HuH-7.5 (cell line): ENCODE results near the gene AGTPBP1.
"Not testable (repeated sequence)": the region's sequence is repeated elsewhere in the genome, so short reads cannot be mapped to it uniquely, and the experiment has no call there.

Source experiments
- DNase-seq: peaks from one replicate; pipeline ENCODE4 v3.0.0; 2011; ENCODE audit warnings: low spot score

AGTPBP1 gene

DNA sequence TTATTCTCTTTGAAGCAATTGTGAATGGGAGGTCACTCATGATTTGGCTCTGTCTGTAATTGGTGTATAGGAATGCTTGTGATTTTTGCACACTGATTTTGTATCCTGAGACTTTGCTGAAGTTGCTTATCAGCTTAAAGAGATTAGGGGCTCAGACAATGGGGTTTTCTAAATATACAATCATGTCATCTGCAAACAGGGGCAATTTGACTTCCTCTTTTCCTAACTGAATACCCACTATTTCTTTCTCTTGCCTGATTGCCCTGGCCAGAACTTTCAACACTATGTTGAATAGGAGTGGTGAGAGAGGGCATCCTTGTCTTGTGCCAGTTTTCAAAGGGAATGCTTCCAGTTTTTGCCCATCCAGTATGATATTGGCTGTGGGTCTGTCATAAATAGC, 22.3 kb downstream of the AGTPBP1 start:
- DNase-seq: not testable (repeated sequence)

DNA sequence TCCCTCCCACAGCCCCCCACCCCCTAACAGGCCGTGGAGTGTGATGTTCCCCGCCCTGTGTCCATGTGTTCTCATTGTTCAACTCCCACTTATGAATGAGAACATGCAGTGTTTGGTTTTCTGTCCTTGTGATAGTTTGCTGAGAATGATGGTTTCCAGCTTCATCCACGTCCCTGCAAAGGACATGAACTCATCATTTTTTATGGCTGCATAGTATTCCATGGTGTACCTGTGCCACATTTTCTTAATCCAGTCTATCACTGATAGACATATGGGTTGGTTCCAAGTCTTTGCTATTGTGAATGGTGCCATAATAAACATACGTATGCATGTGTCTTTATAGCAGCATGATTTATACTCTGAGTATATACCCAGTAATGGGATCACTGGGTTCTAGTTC, 23.9 kb downstream of the AGTPBP1 start:
- DNase-seq: not testable (repeated sequence)

DNA sequence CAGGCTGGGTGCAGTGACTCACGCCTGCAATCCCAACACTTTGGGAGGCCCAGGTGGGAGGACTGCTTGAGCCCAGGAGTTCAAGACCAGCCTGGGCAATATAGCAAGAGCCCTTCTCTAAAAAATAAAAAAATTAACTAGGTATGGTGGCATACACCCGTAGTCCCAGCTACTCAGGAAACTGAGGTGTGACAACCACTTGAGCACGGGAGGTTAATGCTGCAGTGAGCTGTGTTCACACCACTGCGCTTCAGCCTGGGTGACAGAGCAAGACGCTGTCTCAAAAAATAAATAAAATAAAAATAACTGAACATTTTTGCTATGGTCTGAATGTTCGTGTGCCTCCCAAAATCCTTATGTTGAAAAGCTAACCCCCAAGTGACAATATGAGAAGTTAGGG, 24.5 kb downstream of the AGTPBP1 start:
- no peak for DNase-seq

DNA sequence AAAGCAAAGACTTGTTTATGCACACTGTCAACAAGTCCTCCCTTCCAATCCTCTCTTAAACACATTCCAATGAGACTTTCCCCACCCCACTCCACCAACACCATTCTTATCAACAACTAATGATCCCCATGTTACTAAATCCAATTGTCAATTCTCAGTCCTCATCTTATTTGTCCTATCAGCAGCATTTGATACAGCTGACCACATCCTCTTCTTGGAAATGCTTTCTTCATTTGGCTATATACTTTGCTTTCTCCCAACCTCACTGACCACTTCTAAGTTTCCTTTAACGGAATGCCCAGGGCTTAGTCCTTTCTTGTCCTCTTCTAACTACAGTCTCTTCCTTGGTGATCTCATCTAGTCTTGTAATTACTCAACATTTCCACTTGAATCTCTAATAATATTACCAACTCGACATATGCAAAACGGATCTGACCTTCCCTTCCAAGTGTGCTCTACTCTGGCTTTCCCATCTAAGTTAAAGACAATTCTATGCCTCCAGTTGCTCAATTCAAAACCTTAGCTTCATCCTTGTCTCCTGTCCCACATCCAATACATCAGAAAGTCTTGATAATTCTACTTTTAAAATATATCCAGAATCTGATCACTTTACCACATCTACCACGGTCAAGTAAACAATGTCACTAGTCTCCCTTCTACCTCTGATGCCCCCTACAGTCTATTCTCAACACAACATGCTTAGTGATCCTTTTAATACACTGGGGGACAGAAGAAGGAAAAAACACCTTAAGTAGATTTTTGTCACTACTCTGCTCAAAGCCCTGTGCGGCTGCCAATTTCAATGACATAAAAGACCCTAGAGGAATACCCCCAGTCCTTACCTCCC, 25.5 kb downstream of the AGTPBP1 start:
- no peak for DNase-seq

DNA sequence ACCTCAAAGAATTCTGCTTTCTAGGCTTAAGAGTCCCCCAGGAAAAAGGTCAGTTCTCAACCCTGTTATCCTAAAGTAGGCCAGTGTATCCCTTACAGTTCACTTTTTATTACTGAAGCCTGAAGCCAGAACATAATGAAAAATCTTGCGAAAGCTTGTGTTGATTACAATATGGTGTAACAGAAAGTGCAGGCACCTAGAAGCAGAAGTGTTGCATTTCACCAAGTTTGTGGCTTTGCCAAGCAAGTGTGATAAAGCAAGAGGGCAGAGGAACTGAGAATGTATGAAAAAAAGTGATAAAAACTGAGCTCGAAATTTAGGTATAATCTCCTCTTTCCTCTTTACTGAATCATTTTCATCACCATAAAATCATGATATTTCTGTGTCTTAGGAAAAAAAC, 26.2 kb downstream of the AGTPBP1 start:
- no peak for DNase-seq

DNA sequence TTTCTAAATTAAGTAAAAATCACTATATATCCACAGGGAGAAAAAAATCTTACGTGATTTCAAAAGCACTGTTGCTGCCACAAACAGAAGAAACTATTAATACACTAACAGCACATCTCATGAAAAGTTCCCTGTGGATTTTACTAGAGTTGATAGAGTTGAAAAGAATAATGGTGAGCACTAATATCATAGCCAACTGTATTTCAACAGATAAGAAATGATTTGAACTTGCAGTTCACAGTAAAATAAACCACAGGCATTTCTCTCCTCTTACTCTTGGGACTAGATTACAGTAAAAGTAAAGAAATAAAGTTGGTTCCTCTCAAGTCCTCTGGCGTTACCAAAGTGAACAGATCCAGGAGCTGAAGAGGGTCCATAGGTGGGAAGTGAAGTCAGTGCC, 27.9 kb downstream of the AGTPBP1 start:
- no peak for DNase-seq

DNA sequence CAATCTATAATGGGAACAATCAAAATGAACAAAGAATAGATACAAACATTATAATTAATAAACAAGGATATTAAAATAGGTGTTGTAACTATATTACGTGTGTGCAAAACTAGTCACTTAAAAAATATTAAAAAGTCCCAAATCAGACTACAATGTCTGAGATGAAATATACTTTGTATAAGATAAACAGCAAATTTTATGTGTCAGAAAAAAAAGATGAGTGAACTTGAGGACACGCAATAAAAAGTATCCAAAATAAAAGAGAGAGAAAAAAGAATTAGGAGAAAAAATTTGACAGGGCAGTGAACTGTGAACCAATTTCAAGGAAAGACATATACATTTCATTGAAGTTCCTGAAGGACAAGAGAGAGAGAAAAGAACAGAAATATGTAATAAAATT, 37.0 kb downstream of the AGTPBP1 start:
- no peak for DNase-seq

DNA sequence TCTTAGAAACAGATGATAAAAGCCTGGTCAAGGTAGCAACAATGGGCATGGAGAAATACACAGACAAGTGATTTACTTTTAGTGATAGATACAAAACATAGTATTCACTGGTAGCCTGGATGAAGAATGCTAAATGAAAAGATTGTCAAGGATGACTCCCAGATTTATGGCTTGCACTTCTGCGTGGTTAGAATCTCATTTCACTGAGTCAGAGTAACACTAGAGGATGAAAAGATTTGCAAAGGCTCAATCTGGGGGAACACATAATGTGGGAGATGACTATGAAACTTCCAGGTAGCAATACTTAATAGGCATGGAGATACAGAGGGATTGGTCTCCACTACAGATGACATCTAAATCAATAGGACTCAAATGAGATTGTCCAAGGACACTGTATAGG, 38.4 kb downstream of the AGTPBP1 start:
- no peak for DNase-seq

DNA sequence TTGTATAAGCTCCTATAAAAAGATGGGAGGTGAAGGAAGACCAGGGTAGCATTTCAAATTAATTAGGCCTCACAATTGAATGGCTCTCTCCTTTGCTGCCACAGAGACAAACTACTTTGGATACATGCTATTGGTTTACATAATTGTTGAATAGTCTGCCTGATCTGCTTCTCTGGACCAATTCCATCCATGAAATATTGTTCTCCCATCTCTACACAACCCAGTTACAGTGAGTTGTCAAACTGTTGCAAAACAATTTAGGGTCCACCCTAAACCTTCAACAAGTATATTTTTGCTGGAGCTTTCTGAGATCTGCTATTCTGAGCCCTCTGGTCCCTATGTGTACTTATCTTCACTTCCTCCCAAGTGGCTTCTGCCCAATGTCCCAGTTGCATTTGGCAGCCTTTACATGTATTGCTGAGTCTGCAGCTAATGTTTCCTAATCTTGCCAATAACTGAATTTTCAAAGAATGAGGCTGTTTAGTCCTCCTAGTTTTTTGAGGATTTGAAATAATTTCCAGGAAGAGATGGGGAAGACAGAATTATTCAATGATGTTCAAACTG, 38.9 kb downstream of the AGTPBP1 start:
- DNase-seq: no peak

DNA sequence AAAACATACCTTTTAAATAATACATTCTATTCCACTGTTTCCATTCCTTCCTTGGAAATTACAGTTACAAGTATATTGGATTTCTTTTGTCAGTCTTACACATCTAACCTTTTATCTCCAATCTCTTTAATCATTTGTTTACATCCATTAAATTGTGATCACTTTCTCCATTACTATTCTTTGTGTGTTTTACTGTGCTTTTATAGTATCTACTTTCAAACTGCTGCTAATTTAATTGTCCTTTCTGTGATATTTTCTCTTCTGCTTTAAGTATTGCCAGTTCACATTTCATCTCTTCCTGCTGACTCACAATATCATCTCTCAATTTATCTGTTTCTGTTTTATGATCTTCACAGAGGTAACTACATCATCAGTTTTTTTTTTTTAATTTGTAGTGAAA, 39.6 kb downstream of the AGTPBP1 start:
- no peak for DNase-seq

DNA sequence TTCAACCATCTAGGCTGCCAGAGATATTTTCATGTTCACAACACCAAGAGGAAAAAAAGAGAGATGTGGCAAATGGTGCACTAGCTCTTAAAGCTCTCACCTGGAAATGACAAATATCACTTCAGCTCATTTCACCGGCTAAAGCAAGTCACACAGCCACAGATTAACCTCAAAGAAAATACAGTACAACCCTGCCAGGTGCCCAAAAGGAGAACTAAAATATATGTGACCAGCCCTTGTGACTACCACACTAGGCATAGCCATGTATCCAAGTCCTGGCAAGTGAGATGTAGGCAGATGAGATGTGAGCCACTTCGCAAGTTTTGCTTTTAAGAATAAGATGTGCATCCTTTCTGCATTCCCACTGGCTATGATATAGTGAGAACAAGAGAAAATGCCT, 41.4 kb downstream of the AGTPBP1 start:
- DNase-seq: no peak

DNA sequence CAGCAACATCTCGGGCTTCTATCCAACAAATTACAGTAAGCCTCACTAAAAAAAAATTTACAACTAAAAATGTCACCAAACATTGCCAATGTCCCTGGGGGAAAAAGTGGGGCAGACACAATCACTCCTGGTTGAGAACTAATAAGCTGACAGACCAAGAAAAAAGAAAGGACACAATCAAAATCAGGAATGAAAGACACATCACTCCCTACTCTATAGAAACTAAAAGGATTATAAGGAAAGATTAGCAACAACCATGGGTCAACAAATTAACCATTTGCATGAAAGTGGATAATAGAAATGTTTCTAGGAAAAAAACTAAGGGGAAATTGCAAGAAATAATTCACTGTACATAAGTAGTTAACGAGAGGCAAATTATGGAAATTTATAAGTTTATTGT, 53.4 kb downstream of the AGTPBP1 start:
- DNase-seq: no peak

DNA sequence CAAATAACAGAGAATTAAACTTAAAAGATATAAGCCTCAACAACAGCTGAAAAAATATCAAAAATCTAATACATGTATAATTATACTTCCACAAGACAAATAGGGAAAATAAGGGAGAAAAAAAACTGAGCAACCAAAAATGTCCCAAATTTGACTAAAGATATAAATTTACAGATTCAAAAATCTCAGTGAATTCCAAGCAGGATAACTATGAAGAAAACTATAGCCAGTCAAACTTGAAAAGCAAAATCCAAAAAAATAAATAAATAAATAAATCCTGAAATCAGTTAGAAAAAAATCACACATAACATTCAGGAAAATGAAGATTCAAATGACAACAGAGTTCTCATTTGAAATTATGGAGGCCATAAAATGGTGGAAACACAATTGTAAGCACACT, 56.7 kb downstream of the AGTPBP1 start:
- DNase-seq: no peak

DNA sequence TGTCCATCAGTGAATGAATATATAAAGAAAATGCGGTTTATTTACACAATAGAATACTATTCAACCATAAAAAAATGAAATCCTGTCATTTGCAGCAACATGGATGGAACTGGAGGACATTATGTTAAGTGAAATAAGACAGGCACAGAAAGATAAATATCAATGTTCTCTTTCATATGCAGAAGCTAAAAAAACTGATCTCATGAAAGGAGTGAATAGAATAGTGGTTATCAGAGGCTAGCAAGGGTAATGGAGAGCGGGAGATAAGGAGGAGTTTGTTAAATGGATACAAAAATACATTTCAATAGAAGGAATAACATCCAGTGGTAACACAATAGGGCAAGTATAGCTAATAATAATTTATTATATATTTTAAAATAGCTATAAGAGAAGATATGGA, 65.0 kb downstream of the AGTPBP1 start:
- DNase-seq: no peak

DNA sequence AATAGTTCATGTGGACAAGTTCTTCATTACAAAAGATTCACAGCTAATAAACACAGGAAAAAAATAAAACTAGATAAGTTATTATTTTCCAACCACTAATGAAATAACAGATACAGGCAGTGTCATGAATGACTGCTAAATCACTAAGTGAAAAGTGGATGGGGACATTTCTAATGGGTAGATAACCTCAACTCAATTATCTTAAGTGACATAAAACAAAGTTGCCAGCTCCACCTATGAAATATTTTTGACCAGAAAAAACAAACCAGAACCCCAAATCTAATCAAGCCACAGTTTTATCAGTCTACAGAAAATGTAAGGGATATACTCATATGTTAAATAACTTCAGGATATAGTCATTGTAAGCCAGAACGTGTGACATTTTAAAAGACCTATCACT, 74.4 kb downstream of the AGTPBP1 start:
- DNase-seq: no peak

DNA sequence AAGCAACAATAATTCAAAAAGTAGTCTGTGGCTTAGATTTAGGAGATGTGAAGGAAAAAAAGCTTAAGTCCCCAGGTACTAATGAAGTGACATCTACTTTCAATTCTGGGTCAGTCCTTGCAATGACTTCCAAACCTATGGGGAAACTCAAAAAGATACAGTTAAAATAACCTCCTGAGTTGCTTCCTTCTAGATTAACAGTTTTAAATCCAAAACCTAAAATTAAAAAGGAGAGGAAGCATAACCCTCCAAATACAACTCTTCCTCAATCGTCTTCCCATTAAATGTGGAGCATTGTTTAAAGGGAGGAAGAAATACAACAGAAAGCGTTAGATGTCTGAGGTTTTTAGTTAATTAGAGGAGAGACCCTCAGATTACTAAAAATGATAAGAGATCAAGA, 75.7 kb downstream of the AGTPBP1 start:
- DNase-seq: no peak

DNA sequence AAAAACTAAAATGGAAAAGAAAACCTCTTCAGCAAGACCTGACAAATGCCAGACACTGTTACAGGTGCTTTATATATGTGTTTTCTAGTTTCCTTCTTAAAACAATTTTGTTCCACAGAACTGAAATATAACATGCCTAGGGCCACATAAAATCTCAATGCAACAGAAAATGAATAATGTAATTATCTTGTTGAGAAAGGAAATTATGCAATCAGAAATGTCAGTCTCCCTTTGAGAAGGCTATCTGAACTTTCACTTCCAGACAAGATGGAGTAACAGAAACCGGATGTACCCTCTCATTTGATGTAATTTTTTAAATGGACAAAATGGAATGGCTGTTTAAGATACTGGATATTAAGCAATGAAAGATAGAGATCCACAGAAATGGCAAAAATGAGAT, 79.2 kb downstream of the AGTPBP1 start:
- no peak for DNase-seq

DNA sequence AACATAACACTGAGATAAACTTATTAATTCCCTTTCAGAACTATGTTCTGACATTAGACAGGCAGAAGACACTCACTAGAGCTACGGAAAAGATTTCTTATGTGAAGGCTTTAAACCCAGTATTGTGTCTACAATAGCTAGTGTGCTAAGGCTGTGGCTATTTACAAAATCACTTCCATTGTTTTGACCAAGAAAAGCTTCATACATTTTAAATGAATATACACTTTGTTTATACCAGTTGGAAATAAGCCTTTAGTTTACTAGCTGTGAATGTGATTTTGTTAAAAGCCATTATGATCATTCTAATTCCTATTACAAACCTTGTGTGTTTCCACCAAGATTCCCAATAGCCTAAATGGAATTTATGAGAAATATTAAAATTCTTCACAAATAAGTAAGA, 83.0 kb downstream of the AGTPBP1 start:
- DNase-seq: no peak

DNA sequence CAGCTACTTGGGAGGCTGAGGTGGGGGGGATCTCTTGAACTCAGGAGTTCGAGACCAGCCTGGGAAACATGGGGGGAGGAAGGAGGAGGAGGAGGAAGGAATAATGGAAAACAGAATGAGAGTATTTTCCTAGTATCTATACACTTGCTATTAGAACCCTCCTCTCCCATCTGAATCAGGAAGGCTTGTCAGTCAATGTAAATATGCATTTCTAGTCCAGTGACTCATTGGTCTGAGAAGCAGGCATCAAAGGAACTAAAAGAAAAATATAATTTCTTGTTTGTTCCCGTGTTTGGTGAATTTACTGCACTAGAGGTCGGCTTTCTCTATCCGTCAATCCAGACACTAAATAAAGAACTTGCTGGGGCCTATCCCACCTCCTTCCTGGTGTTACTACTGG, 88.6 kb downstream of the AGTPBP1 start:
- DNase-seq: no peak

DNA sequence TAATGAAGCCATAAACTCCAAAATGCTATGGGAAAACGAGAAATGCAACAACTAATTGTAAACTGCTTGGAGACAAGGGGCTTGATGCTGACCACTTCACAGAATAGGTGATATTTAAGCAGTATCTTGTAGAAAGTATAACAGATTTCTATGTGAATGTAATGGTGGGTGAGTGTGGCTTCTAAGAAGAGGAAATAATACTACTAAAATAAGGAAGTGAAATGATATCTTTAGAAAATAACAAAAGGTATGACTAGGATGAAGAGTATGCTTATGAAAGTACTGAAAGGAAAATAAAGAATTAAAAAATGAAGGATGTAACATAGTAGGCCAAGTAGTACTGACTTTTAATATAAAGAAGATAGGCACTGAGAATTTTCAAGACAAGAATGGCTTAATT, 94.2 kb downstream of the AGTPBP1 start:
- no peak for DNase-seq

DNA sequence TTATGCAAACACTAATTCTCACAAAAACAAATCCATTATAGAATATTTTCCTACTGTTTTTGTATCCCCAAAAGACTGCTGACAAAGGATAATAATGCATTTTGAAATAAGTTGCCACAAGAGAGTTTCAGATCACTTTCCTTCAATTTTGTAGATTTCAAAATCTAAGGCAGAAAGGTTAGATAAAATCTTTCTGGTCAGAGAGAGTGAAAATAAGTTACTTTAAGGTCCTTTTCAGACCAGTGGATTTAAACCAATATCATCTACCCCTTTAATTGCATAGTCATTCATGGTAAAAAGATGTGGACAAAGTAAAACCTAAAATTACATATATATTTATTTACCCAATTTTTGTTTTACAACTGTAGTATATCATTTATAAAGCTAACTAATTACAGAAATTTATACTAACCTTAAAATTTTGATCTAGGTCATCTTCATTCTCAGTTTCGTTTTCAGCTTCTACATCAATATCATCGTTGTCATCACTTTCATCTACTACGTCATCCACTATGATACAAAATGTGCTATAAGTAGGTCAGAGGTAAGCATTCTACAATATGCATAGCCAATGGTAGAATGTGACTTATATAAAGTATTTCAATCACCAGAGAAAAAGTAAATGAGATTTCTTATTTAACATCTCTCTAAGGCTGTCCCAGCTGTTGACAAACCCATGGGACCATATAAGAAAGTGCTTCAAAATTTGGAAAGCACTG, 95.7 kb downstream of the AGTPBP1 start:
- DNase-seq: no peak

DNA sequence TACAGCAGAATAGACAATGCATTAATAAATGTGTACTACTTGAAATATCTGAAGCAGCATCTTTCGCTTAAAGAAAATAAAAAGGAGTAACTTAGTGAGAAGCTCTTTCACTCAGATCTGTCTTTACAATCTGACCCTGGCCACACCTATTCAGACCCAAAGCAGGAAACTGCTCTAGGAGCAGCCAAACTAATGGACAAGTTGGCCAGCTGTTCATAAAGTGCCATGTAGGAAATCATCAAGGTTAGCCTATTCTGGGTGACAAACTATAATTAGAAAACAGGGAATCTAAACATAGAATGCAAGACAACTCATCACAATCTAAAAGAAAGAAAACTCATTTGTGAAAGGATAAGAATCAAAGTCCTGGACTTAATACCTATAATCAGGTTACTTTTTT, 101.3 kb downstream of the AGTPBP1 start:
- DNase-seq: no peak

DNA sequence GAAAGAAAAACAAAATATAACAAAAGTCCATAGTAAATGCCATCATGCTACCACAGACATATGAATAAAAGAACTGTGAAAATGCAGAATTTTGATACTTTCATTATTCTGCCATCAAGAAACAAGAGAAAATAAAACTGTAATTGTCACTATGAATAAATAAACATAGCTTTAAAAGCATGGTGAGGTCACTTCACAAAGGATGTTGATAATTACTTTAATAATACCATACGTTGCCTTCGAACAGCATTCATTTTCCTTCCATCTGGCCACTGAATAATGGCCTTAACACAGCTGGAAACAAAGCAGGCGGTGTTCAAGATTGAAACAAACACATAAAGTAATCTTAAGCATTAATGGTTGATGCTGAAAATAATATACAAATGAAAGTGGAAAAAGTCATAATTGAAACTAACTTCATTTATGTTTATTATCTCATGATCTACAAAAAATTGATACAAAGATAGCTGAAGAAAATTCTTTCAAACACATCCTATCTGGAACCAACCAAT, 102.0 kb downstream of the AGTPBP1 start:
- no peak for DNase-seq
